ENCODE results near the gene TRIM74. TPM values are rescaled to one million over a fixed set of nuclear protein-coding genes. Genes with fewer than 3 reads are reported as not detected.

TRIM74 gene
- polyA plus RNA-seq, 1 of the 3 experiments (the other 2 are of a cell fraction) = 0.21 TPM

DNA sequence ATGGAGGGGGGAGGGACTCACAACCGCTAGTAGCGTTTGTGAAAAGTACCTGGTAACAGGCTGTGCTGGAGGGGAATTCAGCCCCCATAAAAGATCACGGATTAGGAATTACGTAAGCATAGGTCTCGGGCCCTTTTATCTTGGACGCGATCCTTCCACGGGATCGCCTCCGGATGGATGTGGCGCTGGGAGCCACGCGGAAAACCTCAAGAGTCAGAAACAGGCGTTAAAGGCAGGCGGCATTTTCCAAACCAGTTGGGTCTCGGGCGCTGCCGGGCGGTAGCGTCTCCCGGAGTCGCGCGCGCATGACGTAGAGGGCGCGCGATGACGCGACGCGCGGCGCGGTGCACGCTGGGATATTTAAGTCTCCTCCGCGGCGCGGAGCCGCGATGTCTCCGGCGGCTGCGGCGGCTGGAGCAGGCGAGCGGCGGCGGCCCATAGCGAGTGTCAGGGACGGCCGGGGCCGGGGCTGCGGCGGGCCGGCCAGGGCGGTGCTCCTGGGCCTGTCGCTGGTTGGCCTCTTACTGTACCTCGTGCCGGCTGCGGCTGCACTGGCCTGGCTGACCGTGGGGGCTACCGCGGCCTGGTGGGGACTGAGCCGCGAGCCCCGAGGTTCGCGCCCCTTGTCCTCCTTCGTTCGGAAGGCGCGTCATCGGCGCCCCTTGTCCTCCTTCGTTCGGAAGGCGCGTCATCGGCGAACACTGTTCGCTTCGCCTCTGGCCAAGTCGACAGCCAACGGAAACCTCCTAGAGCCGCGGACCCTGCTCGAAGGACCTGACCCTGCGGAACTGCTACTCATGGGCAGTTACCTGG, 44.3 kb downstream of the TRIM74 start, which contains the start of gene POM121 (continued):
- TF ChIP-seq, protein P1, sequence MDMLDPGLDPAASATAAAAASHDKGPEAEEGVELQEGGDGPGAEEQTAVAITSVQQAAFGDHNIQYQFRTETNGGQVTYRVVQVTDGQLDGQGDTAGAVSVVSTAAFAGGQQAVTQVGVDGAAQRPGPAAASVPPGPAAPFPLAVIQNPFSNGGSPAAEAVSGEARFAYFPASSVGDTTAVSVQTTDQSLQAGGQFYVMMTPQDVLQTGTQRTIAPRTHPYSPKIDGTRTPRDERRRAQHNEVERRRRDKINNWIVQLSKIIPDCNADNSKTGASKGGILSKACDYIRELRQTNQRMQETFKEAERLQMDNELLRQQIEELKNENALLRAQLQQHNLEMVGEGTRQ (IDR thresholded peaks at IDR 0.05; ENCODE audit: borderline replicate concordance, low read depth, low read length) = no peak
- TF ChIP-seq, protein P2, sequence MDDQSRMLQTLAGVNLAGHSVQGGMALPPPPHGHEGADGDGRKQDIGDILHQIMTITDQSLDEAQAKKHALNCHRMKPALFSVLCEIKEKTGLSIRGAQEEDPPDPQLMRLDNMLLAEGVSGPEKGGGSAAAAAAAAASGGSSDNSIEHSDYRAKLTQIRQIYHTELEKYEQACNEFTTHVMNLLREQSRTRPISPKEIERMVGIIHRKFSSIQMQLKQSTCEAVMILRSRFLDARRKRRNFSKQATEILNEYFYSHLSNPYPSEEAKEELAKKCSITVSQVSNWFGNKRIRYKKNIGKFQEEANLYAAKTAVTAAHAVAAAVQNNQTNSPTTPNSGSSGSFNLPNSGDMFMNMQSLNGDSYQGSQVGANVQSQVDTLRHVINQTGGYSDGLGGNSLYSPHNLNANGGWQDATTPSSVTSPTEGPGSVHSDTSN (IDR thresholded peaks at IDR 0.05) = no peak
- TF ChIP-seq GABPA (IDR thresholded peaks at IDR 0.05; ENCODE audit: low read depth) (no peak), SIN3A (IDR thresholded peaks at IDR 0.05; ENCODE audit: borderline replicate concordance, low read depth, low read length) (peak; percentile 82; the same call in 1 of the 2 replicates), TCF12 (IDR thresholded peaks at IDR 0.05) (no peak), REST (IDR thresholded peaks at IDR 0.05; ENCODE audit: low read depth, low read length) (0 out of 2 replicates have a peak, but pooled peaks have one; percentile 35), YY1 (IDR thresholded peaks at IDR 0.05; ENCODE audit: low read depth) (peak; percentile 78), MXI1 (IDR thresholded peaks at IDR 0.05; ENCODE audit: low read depth, low read length) (peak; percentile 89), POLR2AphosphoS5 (IDR thresholded peaks at IDR 0.05; ENCODE audit: low read depth, low read length) (peak; percentile 94), EZH2phosphoT487 (IDR thresholded peaks at IDR 0.05; ENCODE audit: borderline replicate concordance, low read depth) (no peak), NRF1 (IDR thresholded peaks at IDR 0.05; ENCODE audit: low read depth, low read length) (no peak), NFIC (IDR thresholded peaks at IDR 0.05; ENCODE audit: borderline replicate concordance) (no peak), MAX (IDR thresholded peaks at IDR 0.05; ENCODE audit: low read depth) (peak; percentile 81), TAF1 (IDR thresholded peaks at IDR 0.05; ENCODE audit: borderline replicate concordance, low read depth, low read length) (peak; percentile 83; the same call in 1 of the 2 replicates), FOSL2 (IDR thresholded peaks at IDR 0.05; ENCODE audit: borderline replicate concordance, low read depth) (no peak; the same call in 1 of the 2 replicates), RXRA (IDR thresholded peaks at IDR 0.05; ENCODE audit: borderline replicate concordance, low read depth) (no peak), RFX5 (IDR thresholded peaks at IDR 0.05; ENCODE audit: low read length) (no peak), JUND (IDR thresholded peaks at IDR 0.05) (no peak)
